HG03575 (cell line): ENCODE results near the gene POFUT1.

Experiments used
- ATAC-seq: cut with Tn5 transposase; IDR thresholded peaks from one replicate; pipeline ENCODE4 v1.9.1; 2021; ENCODE audit not compliant: unreplicated experiment, insufficient number of reproducible peaks, low FRiP score; ENCODE audit errors: extremely low read depth

POFUT1 gene

GRCh38 chr20:32204205-32205109 is 3.2 kb upstream of the POFUT1 start:
- ATAC-seq: no peak

GRCh38 chr20:32205110-32205842 is 2.4 kb upstream of the POFUT1 start:
- ATAC-seq: no peak

GRCh38 chr20:32205843-32206759 is 1.6 kb upstream of the POFUT1 start:
- ATAC-seq: no peak

- ATAC-seq: no peak
These were observed 687 bp upstream of the POFUT1 start for GRCh38 chr20:32206760-32207625.

GRCh38 chr20:32208499-32209154 is 947 bp downstream of the POFUT1 start:
- ATAC-seq: no peak

GRCh38 chr20:32209850-32210605 is 2.3 kb downstream of the POFUT1 start:
- no peak for ATAC-seq

- ATAC-seq: no peak
These were observed 6.2 kb downstream of the POFUT1 start for GRCh38 chr20:32213870-32214269.

GRCh38 chr20:32215147-32215546 is 7.5 kb downstream of the POFUT1 start:
- ATAC-seq: no peak

- ATAC-seq: no peak
These were observed 8.0 kb downstream of the POFUT1 start for GRCh38 chr20:32215729-32216128.

GRCh38 chr20:32216179-32217142 is 8.8 kb downstream of the POFUT1 start:
- ATAC-seq: no peak

GRCh38 chr20:32218156-32218900 is 10.6 kb downstream of the POFUT1 start:
- ATAC-seq: no peak

GRCh38 chr20:32224463-32224862 is 16.8 kb downstream of the POFUT1 start:
- no peak for ATAC-seq

- ATAC-seq: no peak
These were observed 18.7 kb downstream of the POFUT1 start for GRCh38 chr20:32226391-32226790.

GRCh38 chr20:32227306-32227705 is 19.6 kb downstream of the POFUT1 start:
- no peak for ATAC-seq
